ENCODE data around the gene VAV2.

DNA sequence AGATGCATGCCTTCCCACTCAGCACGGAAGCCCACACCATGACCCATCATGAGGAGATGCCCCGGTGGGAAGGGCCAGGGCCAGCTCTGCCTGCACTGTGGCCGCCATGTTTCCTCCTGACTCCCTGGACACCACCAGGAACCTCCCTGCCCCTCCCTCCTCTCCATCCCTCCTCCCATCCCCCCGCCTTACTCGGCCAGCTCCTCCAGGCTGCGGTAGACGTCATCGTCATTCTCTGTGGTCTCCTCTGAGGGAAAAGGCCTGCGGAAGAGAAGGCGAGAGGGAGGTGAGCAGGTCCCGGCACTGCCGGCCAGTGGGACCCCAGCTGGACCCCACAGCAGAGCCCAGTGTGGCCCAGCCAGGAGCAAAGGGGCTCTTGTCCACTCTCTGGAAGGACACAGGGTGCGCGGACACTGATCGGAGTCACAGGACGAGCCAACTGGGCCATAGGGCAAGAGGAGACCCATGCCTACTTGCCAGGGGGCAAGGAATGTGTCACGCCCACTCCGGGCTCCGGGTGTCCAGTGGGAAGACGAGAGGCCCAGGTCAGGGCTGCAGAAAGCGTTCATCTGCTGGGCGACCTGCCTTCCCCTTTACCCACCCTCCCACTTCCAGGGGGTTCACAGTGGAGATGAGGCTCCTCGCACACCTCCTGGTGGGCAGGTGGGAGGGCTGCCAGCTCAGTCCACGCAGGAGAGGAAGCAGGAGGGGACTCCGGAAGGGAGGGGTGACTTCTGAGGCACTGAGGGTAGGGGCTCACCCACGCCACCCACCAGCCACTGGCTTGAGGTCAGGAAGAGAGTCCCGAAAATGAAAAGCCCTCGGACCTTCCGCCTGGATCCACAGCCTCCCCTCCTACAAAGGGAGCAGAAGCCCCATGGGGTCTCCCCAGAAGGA is 157.8 kb downstream of the VAV2 start:
- TF ChIP-seq EP300 (IDR thresholded peaks at IDR 0.05; ENCODE audit: low read length) (no peak), POLR2AphosphoS2 (IDR thresholded peaks at IDR 0.05; ENCODE audit: low read length) (no peak), CHD1 (IDR thresholded peaks at IDR 0.05; ENCODE audit: low read length) (no peak), TCF3 (CRISPR knock-in tag; IDR thresholded peaks at IDR 0.05) (no peak), EGR1 (conservative IDR thresholded peaks at IDR 0.05) (no peak), RCOR1 (IDR thresholded peaks at IDR 0.05; ENCODE audit: borderline replicate concordance in 1 of 2, low read depth in 2 of 2, low read length in 2 of 2) (no peak), POLR2A (conservative IDR thresholded peaks at IDR 0.05) (no peak), ELF1 (tag; IDR thresholded peaks at IDR 0.05) (no peak), NONO (IDR thresholded peaks at IDR 0.05; ENCODE audit: low read depth in 2 of 2, low read length in 1 of 2) (no peak)
- TF ChIP-seq, protein P1, sequence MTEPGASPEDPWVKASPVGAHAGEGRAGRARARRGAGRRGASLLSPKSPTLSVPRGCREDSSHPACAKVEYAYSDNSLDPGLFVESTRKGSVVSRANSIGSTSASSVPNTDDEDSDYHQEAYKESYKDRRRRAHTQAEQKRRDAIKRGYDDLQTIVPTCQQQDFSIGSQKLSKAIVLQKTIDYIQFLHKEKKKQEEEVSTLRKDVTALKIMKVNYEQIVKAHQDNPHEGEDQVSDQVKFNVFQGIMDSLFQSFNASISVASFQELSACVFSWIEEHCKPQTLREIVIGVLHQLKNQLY (CRISPR knock-in tag; conservative IDR thresholded peaks at IDR 0.05) = no peak

Data from K562 (cell line).